Measurements from ENCODE around the gene CD19. TPM values are rescaled to one million over a fixed set of nuclear protein-coding genes. Genes with fewer than 3 reads are reported as not detected.
A peak's percentile ranks its signal among the peaks of the same experiment; 100 is the strongest.

CD19 gene
- polyA plus RNA-seq, 1 experiment = not detected

- TF ChIP-seq CTCF (IDR thresholded peaks at IDR 0.05; ENCODE audit: low read depth, low read length) = no peak
- Histone ChIP-seq H3K27me3 (ENCODE audit: control insufficient read depth, insufficient read depth, low read length) (no peaks in the 10 kb centered on the region), H3K9me3 (ENCODE audit: control insufficient read depth, insufficient read depth, low read length) (peaks cover 4% of the 10 kb centered on the region; the same call in 1 of the 2 replicates), H3K4me3 (ENCODE audit: low read depth, low read length) (no peak overlapping the region), H3K27ac (ENCODE audit: low read depth, low read length) (no peak overlapping the region)
- CTCF ChIA-PET = interaction anchor here (1.7 kb wide), 1 partner anchor 30 kb away, joined by 4 read pairs; no protein-coding TSS in a partner anchor
- POLR2A ChIA-PET = no interaction called here
- DNase-seq (ENCODE audit: low read depth, low spot score) = no peak
These were observed 16.6 kb upstream of the CD19 start for GRCh38 chr16:28915181-28915580.

GRCh38 chr16:28917095-28917494 is 14.7 kb upstream of the CD19 start:
- H3K27ac ChIP-seq (ENCODE audit: low read depth, low read length) = no peak overlapping the region
- ChIA-PET CTCF (interaction anchor here (0.7 to 1.3 kb wide), 3 partner anchors 28 to 1951 kb away, joined by 3 to 5 read pairs (median 3); no protein-coding TSS in a partner anchor), POLR2A (no interaction called here)
- H3K9me3 ChIP-seq (ENCODE audit: control insufficient read depth, insufficient read depth, low read length) = peaks cover 4% of the 10 kb centered on the region; the same call in 1 of the 2 replicates
- no peaks in the 10 kb centered on the region for H3K27me3 ChIP-seq (ENCODE audit: control insufficient read depth, insufficient read depth, low read length)
- TF ChIP-seq CTCF (IDR thresholded peaks at IDR 0.05; ENCODE audit: low read depth, low read length) = no peak
- H3K4me3 ChIP-seq (ENCODE audit: low read depth, low read length) = no peak overlapping the region
- no peak for DNase-seq (ENCODE audit: low read depth, low spot score)

DNA sequence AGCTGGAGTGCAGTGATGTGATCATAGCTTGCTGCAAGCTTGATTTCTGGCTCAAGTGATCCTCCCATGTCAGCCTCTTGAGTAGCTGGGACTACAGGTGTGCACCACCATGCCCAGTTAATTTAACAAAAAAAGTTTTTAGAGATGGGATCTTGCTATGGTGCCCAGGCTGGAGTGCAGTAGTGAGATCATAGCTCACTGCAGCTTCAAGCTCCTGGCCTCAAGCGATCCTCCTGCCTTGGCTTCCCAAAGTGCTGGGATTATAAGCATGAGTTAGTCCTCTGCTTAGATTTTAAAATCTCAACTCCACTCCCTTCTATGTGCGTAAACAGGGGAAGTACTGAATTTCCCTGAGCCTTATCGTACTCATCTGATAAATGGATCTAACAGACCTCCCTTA is 13.1 kb upstream of the CD19 start:
- CTCF ChIA-PET = no interaction called here
- POLR2A ChIA-PET = interaction anchor here (0.6 kb wide), 1 partner anchor 10 kb away, joined by 3 read pairs; no protein-coding TSS in a partner anchor

DNA sequence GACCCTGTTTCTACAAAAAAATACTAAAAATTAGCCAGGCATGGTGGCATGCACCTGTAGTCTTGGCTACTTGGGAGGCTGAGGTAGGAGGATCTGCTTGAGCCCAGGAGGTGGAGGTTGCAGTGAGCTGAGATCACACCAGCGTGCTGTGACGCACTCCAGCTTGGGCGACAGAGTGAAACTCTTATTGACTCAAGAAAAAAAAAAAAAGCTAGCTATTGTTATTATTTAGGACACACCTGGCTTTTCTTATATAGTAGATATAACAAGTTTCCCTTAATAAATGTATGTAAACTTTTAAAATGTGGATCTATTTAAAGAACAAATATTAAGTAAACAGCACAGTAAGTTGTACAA is 8.6 kb upstream of the CD19 start:
- no peaks in the 10 kb centered on the region for H3K27me3 ChIP-seq (ENCODE audit: control insufficient read depth, insufficient read depth, low read length)
- CTCF ChIA-PET = interaction anchor here (1.1 kb wide), 1 partner anchor 22 kb away, joined by 4 read pairs; no protein-coding TSS in a partner anchor
- H3K27ac ChIP-seq (ENCODE audit: low read depth, low read length) = no peak overlapping the region
- no peak overlapping the region for H3K4me3 ChIP-seq (ENCODE audit: low read depth, low read length)
- no peak for TF ChIP-seq CTCF (IDR thresholded peaks at IDR 0.05; ENCODE audit: low read depth, low read length)
- no peaks in the 10 kb centered on the region; the same call in 1 of the 2 replicates for H3K9me3 ChIP-seq (ENCODE audit: control insufficient read depth, insufficient read depth, low read length)
- POLR2A ChIA-PET = interaction anchor here (0.6 kb wide), 1 partner anchor 60 kb away, joined by 3 read pairs; the partner anchor contains the start of gene SH2B1
- DNase-seq (ENCODE audit: low read depth, low spot score) = no peak

More for the DNA sequence above, 13.1 kb upstream of the CD19 start:
- TF ChIP-seq CTCF (IDR thresholded peaks at IDR 0.05; ENCODE audit: low read depth, low read length) = no peak
- no peaks in the 10 kb centered on the region for H3K27me3 ChIP-seq (ENCODE audit: control insufficient read depth, insufficient read depth, low read length)
- H3K9me3 ChIP-seq (ENCODE audit: control insufficient read depth, insufficient read depth, low read length) = peaks cover 4% of the 10 kb centered on the region; the same call in 1 of the 2 replicates
- no peak overlapping the region for H3K27ac ChIP-seq (ENCODE audit: low read depth, low read length)
- no peak overlapping the region for H3K4me3 ChIP-seq (ENCODE audit: low read depth, low read length)
- no peak for DNase-seq (ENCODE audit: low read depth, low spot score)

DNA sequence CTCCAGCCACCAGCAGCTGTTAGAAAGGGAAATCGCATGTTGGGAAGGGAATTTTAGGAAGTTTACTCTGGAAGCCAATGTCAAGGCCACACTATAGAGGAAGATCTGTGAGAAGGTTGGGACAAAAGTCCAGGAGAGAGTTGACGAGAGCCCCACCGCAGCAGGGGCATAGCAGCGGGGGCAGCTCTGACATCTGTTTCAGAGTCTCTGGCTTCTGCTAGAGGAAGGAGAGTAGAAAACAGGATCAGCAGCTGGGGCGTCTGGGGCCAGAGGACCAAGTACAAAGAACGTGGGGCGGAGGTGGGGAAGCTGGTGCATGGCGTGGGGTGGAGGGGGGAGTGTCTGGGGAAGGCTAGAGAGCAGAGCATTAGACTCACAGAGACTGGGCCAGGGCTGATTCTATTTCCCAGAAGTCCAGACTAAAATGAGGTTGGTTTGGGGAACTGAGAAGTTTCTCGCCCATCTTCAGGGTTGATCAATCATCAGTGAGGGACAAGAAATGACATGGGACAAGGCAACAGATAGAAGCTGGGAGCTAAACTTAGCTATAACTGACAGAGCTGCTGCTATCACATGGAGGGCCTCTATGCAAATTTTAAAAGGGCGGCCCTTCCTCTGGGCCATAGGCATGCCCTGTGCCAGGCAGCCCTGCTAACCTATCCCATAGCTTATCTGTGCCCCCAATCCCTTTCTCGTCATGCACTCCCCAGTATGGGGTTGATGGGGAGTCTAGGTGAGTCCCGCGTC is 7.9 kb upstream of the CD19 start:
- Histone ChIP-seq H3K27me3 (ENCODE audit: control insufficient read depth, insufficient read depth, low read length) (no peaks in the 10 kb centered on the region), H3K9me3 (ENCODE audit: control insufficient read depth, insufficient read depth, low read length) (no peaks in the 10 kb centered on the region; the same call in 1 of the 2 replicates), H3K4me3 (ENCODE audit: low read depth, low read length) (peak overlapping the region; percentile 84), H3K27ac (ENCODE audit: low read depth, low read length) (no peak overlapping the region)
- POLR2A ChIA-PET = interaction anchor here (0.6 kb wide), 3 partner anchors 23 to 853 kb away, joined by 3 to 15 read pairs (median 6); partner anchors contain the start of gene SH2B1
- DNase-seq (ENCODE audit: low read depth, low spot score) = no peak
- no peak for TF ChIP-seq CTCF (IDR thresholded peaks at IDR 0.05; ENCODE audit: low read depth, low read length)
- CTCF ChIA-PET = interaction anchor here (0.6 to 1.0 kb wide), 2 partner anchors 13 to 21 kb away, joined by 3 to 5 read pairs; no protein-coding TSS in a partner anchor

Measured in AG04450 (cell line).